Middle frontal gyrus (tissue), 1 donor: ENCODE results near the gene EPHA6.
"Not testable (repeated sequence)": the region's sequence is repeated elsewhere in the genome, so short reads cannot be mapped to it uniquely, and the experiment has no call there.

Experiments used
- DNase-seq: peaks from one replicate; pipeline ENCODE4 v3.0.0-alpha.2; 2015; ENCODE audit warnings: low spot score; ENCODE audit errors: extremely low spot score

The EPHA6 gene

DNA sequence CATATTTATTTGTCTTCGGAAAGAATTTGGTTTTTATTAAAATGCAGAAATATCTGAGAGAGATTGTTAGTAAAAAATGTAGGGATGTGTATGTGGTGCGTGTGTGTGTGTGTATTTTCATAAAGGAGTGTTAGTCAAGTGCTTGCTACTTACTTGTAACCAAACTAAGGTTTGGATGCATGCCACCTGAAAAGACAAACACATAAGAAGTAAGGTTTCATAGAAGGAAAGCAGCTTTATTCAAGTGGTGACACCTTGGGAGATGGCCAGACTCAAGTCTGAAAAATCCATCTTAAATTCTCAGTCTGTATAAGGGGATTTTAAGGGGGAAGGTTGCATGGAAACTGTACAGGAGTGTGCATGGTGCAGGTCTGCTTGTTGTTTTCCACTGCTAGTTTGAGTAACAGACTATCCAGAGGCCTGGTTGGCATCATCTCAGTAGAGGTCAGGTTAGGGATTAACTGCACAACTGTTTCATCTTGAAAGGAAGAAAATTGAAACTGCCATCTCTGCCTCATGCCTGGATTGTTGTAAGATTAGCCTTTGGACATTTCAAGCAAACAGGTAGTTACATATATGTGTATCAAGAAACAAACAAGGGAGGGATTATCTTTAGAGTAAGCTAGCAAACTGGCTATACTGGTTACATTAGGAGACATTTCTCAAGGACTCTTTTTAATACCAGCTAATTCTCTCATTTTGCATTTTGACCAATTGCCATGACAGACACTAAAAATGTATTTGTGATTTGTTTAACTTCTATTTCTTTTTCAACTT lies 196.7 kb downstream of the EPHA6 start:
- DNase-seq, result no peak

DNA sequence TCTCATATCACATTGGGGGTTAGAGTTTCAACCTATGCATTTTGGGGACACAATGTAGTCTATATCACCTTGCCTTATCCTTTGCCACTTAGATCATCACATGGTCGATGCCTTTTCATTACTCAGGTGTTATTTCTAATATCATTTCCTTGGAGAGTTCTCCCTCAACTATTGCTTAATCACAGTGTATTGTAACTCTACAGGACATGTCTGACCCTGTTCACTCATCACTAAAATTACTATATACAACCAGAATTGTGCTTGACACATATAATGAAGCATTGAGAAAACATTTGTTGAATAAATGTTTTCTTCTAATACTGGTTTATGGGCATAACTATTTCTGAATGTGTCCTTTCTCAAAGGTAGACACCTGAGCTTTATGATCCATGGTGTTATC lies 207.4 kb downstream of the EPHA6 start:
- DNase-seq, result no peak

DNA sequence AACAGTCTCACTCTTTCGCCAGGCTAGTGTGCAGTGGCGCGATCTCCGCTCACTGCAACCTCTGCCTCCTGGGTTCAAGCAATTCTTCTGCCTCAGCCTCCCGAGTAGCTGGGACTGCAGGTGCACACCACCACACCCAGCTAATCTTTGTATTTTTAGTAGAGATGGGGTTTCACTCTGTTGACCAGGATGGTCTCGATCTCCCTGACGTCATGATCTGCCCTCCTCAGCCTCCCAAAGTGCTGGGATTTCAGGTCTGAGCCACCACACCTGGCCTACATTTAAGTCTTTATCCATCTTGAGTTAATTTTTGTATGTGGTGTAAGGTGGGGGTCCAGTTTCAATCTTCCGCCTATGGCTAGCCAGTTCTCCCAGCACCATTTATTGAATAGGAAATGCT lies 211.2 kb downstream of the EPHA6 start:
- not testable (repeated sequence) for DNase-seq

DNA sequence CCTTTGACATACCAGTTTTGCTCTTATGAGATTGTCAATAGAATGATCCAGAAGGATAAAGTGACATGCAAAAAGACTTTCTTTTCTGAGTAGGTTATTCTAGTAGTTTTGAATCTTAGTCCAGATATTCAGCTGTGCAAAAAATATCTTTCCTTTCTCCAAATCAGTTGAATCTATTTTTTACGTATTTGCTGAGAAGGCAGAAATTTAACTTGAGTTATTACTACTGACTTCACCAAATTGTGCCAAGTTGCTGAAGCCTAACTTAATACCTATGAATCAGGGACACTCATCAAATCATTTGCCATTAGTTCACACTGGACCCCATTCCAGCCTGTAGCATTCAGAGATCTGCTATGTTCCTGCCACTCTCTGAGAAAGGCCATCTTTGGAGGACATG lies 215.6 kb downstream of the EPHA6 start:
- no peak for DNase-seq

DNA sequence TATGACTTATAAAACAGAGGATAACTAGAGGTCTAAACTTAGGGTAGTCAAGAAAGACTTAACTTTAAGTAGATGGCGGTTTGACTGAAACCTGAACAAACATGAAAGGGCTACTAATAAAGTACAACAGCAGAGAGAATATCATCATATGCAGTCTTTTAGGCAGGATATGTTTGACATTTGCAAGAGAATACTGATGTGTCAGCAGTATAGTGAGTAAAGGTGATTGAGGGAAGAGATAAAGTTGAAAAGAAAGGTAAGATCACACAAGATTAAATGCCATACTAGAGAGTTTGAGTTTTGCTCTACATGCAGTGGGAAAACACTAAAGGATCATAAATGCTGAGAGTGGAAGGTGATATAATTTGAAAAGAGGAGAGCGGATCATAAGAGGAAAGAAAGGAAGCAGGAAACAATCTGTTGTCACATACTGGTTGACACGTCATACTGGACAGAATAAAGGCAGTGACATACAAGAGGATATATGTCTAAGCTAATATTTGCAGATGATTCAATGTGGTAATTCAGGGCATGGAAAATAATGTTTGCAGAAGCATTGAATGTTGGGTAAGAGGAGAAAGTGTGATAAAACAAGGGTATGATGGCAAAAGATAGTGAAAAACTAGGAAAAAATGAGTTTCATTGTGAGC lies 223.0 kb downstream of the EPHA6 start:
- DNase-seq, result no peak

DNA sequence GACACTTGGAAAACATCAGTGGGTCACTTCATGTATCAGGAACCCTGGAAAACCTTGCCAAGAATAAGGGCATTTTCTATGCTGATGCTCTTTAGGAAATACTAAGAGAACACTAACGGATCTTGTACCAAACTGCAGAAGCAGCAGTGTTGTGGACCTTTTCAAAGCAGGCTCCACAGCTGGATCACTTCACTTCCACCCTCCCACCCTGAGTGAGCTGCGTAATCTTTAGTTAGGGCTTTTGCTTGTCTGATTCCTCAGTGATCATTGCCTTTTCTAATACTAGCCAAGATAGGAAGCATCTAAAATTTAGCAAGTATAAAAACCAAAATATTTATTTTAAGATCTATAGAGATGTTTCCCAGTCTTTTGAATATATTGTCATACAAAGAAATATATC lies 229.0 kb downstream of the EPHA6 start:
- no peak for DNase-seq

DNA sequence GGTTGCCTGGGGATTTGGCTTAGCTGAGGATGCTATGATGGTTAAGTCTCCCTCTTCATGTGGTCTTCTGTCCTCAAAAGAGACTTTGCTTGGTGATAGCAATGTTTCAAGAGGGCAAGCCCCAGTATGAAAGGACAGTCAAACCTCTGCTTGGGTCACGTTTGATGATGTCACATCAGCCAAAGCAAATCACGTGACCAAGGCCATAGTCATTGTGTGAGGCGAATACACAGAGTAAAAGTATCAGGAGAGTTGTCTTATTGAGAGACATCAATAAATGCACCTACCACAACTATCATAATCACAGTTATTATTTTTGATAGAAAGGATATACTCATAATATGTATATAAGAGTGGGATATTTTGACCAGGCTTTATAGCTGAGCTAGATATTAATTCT lies 243.0 kb downstream of the EPHA6 start:
- no peak for DNase-seq

DNA sequence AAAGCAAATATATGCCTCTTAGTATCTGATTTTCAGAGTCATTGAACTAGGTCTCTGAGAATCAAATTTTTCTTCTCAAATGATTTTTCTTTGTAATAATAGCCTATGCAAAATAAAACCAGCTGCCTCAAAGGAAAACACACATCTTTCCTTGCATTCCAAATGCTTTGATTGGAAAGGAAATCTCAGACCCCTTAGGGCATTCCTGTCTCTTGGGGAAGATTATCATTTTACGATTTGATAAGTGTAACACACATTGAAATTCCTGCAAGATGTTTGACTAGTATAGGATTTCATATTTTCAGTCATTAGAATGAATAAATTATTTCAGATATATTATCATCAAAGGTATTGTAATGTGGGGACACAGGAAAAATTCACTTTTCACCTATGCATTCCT lies 244.8 kb downstream of the EPHA6 start:
- no peak for DNase-seq

DNA sequence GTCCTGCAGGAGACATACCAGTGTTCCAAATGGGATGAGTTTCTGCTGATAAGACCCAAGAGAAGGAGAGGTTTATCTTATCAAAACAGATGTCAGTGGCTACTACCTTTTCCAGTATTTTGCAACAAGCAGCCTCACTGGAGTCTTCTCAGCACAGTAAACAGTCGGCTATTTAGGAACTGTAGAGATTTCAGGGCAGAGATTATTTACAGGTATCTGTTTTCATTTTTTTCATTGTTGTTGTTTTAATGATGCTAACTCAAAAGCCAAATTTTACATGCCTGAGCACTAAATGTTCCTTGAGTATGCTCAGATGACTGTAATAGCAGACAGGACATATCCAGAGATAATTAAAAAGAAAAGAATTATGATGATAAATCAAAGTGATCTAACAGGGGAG lies 252.1 kb downstream of the EPHA6 start:
- DNase-seq, result no peak

DNA sequence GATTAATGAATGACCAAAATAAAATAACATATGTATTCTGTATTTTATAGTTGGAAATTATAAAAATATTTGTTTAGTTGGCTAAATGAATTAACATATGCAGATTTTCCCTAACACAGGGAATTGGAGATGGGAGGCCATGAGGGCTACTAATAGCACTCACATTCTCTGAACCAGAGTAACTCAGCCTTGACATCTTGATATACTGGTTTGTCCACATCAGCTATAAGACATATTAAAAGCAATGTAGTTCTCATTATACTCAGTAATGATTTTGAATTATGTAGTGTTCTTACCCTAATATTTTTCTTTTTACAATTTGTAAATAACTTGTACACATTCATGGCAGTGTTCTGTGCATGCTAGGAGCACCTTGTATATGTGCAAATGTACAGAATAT lies 255.9 kb downstream of the EPHA6 start:
- DNase-seq, result no peak

DNA sequence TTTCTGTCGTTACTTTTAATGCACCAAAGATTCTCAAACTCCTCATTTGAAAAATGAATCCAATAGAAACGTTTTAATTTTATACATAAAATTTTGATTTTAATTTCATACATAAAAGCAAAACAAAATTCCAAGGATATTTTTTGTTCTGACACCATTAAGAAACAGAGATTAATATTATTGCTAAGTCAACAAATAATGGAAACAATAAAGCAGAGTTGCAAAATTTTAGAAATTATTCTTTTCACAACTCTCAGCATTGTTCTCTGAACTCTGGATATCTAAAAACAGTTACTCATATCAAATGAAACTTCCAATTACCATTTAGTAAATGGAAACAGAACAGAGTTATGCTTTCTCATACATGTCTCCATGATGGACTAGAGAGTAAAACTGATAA lies 260.2 kb downstream of the EPHA6 start:
- DNase-seq, result no peak

DNA sequence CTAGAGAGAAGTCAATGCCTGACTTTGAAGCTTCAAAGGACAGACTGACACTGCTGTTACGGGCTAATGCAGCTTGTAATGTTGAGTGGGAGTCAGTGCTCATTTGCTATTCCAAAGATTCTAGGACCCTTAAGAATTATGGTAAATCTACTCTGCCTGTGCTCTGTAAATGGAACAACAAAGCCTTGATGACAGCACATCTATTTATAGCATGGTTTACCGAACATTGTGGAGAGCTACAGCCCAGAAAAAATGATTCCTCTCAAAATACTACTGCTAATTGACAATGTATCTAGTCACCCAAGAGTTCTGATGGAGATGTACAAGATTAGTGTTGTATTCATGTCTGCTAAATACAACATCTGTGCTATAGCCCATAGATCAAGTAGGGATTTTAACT lies 262.3 kb downstream of the EPHA6 start:
- no peak for DNase-seq

DNA sequence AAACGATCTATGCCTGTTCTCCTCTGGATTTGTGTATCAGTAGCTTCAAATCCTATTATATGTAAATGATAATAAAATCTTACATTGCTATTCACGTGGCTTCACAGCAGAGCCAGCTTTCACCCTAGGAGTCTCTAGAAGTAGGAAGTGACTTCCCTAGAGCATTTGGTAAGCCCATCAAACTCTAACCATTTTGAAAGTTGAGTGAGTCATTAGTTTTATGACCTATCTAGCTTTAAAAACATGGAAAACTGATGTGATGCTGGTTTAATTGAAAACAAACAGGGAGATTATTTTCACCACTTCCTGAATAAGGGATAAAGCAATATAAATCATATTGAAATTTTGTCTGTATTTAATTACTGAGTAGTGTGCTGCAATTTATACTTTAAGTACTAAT lies 275.2 kb downstream of the EPHA6 start:
- no peak for DNase-seq

DNA sequence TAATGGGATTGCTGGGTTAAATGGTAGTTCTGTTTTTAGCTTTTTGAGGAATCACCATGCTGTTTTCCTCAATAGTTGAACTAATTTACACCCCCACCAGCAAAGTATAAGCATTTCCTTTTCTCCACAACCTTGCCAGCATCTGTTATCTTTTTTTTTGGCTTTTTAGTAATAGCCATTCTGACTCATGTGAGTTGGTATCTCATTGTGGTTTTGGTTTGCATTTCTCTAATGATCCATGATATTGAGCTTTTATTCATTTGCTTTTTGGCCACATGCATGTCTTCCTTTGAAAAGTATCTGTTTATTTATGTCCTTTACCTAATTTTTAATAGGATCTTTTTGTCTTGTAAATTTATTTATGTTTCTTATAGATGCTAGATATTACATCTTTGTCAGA lies 288.2 kb downstream of the EPHA6 start:
- DNase-seq, result no peak

DNA sequence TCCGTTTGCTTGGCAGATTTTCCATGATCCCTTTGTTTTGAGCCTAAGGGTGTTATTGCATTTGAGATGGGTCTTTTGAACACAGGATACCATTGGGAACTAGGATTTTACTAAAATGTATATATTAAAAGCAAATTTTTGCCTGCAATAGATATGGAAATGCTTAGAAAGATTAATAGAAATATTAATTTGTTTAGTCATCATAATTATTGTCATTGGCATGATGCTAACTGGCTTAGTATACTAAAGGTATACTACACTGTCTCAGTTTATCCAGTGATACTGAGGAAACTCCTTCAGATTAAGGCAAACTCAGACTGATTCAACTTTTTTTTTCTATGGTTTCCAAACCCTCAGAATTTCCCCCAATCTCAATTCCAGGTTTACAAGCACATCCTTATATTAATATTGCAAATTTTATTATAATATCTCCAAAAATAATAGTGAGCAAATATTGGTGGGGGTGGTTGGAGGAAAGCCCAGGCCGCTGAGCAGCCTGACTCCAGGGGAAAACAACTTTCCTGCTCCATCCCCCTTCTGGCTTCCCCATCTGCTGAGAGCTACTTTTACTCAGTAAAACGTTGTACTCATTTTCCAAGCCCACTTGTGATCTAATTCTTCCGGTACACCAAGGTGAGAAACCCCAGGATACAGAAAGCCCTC lies 291.7 kb downstream of the EPHA6 start:
- no peak for DNase-seq

DNA sequence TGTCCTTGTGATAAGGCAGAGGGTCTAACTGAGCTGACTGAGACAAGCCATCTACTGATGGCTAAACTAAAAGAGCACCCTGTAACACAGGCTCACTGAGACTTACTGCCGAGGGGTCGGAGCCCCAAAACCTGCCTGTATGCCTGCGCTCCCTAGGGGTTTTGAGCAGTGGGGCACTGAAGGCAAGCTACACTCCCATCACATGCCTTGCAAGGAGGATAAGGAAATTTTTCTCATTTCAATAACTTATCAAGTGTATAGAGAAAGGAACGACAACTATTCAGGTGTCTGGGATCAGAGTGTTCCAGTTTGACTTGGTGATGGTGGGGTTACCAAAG lies 292.2 kb downstream of the EPHA6 start:
- DNase-seq, result no peak

DNA sequence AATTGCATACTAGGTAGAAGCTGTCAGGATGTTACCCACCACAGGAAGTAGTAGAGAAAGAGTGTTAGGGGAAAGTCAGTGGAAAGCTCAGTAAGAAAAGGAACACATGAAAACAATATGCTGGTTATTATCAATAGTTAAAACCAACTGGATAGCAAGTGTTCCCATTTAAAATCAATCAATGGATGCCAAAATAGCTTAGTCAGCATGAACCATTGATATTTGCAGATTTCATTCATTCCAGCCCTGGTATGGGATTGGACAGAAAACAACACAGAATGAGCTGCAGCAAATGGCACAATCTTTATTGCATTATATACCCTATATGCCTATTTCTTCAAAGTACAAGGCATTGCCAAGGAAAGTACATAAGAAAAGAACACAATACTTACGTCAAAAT lies 293.7 kb downstream of the EPHA6 start:
- no peak for DNase-seq

DNA sequence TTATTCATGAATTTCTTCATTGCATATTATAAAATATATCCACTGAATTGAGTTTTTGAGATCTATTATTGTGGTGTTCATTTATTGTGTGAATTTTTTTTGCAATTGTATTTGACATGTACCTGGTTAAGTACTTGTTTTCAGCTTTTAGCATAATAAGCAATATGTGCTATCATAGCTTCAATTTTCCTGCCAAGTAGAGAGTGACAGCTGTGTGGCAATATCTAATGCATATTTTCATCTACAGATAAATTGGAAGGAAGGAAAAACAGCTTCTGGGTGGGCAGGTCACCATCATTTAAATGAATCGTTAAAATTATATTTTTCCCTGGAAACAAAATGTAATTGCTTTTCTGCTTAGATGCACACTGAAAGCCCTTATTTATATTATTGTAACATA lies 296.9 kb downstream of the EPHA6 start:
- no peak for DNase-seq

DNA sequence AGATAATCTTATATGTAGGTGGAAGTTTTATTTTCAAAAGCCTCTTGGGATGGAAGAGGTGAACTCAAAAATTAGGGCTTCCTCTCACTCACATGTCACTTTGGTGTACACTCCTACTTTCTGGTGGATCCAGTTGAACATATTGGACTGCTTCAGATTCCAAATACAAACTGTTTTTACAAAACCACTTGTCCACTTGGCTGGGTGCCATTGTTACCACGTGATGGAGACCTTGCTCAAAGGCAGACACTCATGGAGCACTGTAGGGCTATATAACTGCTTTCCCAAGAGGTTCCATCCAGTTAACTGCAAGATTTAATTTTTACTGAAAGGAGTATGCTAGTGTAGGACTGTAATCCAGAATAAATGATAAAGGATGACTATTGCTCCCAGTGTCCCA lies 307.0 kb downstream of the EPHA6 start:
- no peak for DNase-seq

DNA sequence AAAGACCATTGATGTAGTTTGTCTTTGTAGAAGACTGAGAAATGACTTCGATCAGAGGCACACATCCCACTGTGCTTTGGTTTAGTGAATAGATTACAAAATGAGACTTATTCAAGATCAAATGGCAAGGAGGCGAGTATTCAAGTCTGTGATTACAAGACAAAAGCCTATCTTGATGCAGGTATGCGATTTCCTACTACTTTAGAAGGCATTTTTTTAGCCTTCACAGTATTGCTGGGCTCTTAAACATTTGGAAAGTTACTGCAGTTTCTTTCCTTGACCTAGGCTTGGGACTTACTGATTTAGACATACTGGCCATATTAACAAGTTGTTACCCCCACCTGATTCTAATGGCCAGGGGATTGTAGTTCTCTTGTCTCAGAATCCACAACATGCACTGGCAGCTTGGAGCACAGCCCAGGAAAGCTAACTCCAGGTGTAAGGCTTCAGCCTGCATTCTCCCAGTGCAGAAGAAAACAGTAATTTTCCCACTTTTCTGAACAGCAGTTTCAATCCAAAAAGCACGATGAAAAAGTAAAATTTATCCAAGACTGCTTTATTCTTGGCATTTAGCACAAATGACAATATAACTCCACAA lies 311.6 kb downstream of the EPHA6 start:
- no peak for DNase-seq

DNA sequence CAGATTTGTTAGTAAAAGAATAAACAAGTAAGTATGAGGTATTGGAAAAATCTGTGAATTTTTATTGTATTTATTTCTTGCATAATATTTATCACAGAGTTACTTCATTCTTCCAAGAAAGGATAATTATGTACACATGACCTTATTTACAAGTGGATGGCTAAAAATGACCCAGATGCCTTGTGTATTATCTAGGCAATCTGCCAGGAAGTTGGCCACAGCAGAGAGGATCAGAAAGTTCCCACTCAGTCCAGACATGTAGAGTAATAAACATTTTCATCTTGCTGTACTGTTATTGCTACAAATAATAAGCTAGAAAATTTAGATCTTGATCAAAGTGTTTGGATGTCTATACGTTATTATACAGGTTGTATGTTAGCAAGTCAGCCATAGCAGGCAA lies 317.1 kb downstream of the EPHA6 start:
- DNase-seq, result no peak

DNA sequence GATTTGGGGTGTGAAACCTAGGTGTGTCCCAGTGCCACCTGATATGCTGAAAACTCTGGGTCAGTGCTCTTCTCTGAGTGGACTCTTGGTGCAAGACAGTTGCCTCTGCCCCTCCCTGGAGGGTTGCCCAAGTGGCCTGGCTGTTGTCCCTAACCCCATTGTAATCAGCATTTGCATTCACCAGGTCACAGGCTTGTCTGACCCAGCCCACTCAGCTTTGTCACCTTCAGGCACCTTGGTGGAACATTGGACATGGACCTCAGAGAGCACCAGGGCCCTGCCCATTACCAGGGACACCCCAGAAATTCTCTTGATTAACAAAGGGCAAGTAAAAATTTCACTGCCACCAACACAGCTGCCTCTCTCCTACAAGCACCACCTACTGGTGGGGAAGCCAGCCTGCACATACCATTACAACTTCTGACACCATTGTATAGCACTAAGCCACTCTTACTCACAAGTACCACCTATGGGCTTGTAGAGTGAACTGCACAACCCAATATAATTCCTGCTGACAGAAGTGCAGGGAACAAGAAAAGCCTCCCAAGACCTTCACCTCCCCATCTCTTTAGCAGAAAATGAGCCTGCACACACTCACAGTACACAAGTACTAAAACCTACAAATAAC lies 324.6 kb downstream of the EPHA6 start:
- no peak for DNase-seq
